ENCODE measurements around the gene GNPDA1. TPM values are rescaled to one million over a fixed set of nuclear protein-coding genes. Genes with fewer than 3 reads are reported as not detected.
A peak's percentile ranks its signal among the peaks of the same experiment; 100 is the strongest.

Gene GNPDA1
- total RNA-seq, 4 donors from 2014 or later: 15.0 to 34.4 (median 24.3) TPM

DNA sequence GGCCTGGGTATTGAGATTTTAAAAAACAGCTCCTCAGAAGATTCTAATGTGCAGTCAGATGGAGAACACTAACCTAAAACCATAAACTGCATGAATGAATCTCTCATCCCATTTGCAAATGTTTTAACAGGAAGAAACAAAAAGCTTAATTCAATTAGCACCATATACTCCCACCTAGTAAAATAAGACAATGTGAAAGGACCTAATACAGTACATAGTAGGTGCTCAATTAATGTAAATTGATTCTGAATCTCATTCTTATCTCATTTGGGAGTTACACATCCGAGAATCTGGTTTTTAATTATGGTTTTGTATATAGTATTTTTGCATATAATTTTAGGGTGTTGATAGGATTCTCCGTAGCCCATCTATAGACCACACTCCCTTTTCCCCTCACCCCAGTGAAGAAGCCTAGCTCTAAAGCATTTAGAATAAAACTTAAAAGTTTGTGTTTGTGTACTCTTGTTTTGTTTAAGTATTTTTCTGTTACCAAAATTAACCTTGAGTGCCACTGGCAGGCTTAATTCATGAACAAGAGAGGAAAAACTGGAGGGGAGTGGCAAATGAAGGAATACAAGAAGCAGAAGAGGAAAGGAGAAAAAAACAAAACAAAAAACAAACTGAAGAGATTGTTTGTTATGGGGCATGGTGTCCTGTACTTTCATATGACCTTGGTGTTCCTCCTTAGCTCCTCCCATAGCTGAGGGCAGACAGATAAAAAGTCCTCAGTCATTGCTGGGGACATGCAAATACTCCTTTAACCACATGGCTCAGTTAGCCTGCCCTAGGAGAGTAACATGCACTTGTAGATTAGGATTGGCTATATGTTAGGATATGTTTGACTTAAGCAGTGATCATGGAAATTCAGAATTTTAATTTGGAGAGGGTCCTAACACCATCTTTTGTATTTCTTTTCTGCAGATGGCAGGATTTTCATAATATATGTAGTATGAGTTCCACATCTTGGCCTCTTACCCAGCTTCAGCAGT is 42.8 kb downstream of the GNPDA1 start:
- Histone ChIP-seq H3K9me3 (no peaks in the 10 kb centered on the region), H3K27me3 (no peaks in the 10 kb centered on the region), H3K36me3 (peaks cover 23% of the 10 kb centered on the region), H3K27ac (peak overlapping the region; percentile 99), H3K4me1 (peaks cover 31% of the 10 kb centered on the region), H3K4me3 (peak overlapping the region; percentile 88)
- TF ChIP-seq POLR2A (IDR thresholded peaks at IDR 0.05) (no peak), POLR2AphosphoS5 (IDR thresholded peaks at IDR 0.05) (no peak), EP300 (IDR thresholded peaks at IDR 0.05) (no peak)
- TF ChIP-seq, protein P1, sequence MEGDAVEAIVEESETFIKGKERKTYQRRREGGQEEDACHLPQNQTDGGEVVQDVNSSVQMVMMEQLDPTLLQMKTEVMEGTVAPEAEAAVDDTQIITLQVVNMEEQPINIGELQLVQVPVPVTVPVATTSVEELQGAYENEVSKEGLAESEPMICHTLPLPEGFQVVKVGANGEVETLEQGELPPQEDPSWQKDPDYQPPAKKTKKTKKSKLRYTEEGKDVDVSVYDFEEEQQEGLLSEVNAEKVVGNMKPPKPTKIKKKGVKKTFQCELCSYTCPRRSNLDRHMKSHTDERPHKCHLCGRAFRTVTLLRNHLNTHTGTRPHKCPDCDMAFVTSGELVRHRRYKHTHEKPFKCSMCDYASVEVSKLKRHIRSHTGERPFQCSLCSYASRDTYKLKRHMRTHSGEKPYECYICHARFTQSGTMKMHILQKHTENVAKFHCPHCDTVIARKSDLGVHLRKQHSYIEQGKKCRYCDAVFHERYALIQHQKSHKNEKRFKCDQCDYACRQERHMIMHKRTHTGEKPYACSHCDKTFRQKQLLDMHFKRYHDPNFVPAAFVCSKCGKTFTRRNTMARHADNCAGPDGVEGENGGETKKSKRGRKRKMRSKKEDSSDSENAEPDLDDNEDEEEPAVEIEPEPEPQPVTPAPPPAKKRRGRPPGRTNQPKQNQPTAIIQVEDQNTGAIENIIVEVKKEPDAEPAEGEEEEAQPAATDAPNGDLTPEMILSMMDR (IDR thresholded peaks at IDR 0.05): no peak
- DNase-seq (ENCODE audit: low spot score in 2 of 2): no peak
- 56% methylated on average over 2 of the region's 2 CpGs for WGBS

DNA sequence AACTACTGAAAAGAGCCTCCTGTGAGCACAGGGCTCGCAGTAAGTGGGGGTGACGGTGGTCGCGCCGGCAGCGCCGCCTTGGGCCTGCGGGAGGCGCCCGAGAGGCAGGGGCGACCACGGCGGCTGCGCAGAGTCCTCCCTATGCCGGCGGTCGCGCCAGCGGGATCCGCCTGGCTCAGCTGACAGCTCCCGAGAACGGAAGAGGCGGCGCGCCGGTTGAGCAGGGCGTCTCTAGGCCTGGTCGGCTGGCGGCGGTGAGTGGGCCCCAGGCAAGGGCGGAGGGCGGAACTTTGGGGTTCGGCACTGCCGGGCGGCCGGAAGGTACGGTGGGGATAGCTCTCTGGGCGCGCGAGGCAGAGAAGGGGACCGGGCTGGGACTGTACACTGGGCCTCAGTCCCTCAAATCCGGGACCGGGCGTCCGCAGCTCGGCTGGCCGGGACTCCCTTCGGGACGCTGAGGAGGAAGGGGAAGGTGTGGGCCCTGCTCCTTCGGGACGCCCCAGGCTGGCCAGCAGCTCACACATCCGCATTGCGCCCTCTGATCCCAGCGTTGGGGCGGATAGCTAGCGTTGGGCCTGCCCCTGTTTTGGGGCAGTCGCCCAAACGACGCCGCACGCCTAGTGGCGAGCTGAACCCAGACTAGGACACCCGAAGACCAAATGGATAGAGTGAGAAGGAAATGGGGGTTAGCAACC is 43.8 kb downstream of the GNPDA1 start, which contains the start of gene RNF14:
Gene RNF14 (plus strand): TSS at position 192 of the 695 bp plus-strand sequence. CDS start 4,484 bp downstream, outside the sequence.
- peak within 1 kb of the TSS; percentile 99 for H3K27ac ChIP-seq
- no peaks in the 10 kb centered on the region for H3K9me3 ChIP-seq
- no peaks in the 10 kb centered on the region for H3K27me3 ChIP-seq
- WGBS: 0% methylated on average over 32 of the region's 63 CpGs
- peak; percentile 95 for DNase-seq (ENCODE audit: low spot score in 2 of 2)
- H3K36me3 ChIP-seq: peaks cover 15% of the 10 kb centered on the region
- peak within 1 kb of the TSS; percentile 88 for H3K4me3 ChIP-seq
- TF ChIP-seq, protein P1 (IDR thresholded peaks at IDR 0.05): peak; percentile 90 to 100
- TF ChIP-seq EP300 (IDR thresholded peaks at IDR 0.05) (no peak), POLR2AphosphoS5 (IDR thresholded peaks at IDR 0.05) (peak; percentile 50 to 91 (median 91)), POLR2A (IDR thresholded peaks at IDR 0.05) (peak in 1 of 2 donors; percentile 93)
- H3K4me1 ChIP-seq: peaks cover 31% of the 10 kb centered on the region

DNA sequence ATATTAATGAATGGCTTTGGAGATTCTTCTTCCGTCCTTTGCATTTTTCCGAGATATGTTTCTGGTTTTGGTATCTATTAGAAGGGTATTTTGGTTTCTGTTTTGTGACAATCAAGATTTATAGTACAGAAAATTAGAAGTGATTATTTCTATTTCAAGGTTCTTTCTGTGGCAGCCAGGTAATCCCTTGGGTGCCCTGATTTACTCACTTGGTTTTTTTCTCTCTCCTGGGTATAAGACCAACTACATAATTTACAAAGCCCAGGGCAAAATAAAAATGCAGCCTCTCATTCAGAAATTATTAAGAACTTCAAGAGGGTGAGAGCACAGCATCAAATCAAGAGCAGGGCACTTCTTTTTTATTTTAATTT is 45.9 kb downstream of the GNPDA1 start:
- no peak for DNase-seq (ENCODE audit: low spot score in 2 of 2)
- Histone ChIP-seq H3K4me1 (peaks cover 31% of the 10 kb centered on the region), H3K4me3 (no peak overlapping the region), H3K27ac (no peak overlapping the region), H3K9me3 (no peaks in the 10 kb centered on the region), H3K27me3 (no peaks in the 10 kb centered on the region), H3K36me3 (no peaks in the 10 kb centered on the region)
- 95% methylated on average over 2 of the region's 2 CpGs for WGBS
- TF ChIP-seq POLR2A (IDR thresholded peaks at IDR 0.05) (no peak), POLR2AphosphoS5 (IDR thresholded peaks at IDR 0.05) (no peak), EP300 (IDR thresholded peaks at IDR 0.05) (no peak)
- TF ChIP-seq, protein P1 (IDR thresholded peaks at IDR 0.05): no peak

DNA sequence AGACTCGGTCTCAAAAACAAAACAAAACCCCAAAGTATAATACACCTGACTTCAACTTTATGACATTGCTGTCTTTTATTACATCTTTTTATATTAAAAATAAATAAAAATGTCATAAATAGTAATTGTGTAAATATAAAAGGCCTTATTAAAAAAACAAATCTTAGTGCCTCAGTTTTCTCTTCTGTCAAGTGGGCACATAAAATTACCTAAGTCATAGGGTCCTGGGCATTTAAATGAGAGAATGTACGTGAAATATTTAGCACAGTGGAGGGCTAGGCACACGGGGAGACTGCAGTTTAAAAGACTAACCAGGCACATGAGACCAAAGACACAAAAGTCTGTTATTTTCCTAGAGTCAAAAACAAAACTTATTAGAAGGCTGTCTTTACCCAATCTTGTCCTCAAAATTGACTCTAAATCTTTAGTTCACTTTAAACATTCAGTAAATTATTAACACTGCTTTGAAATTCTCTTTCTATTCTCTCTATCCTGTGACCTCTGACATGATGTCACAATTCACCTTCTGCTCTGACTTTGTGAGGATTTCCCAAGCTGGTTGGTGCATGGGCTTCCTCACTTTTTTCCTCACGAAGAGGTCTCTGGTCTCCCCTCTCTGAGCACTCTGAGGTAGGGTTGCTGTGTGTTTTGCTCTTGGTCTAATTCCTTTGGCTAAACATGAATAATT is 46.4 kb downstream of the GNPDA1 start:
- H3K9me3 ChIP-seq: no peaks in the 10 kb centered on the region
- 82% methylated on average over 4 of the region's 4 CpGs for WGBS
- no peak overlapping the region for H3K27ac ChIP-seq
- H3K27me3 ChIP-seq: no peaks in the 10 kb centered on the region
- no peaks in the 10 kb centered on the region for H3K36me3 ChIP-seq
- peaks cover 26% of the 10 kb centered on the region for H3K4me1 ChIP-seq
- TF ChIP-seq POLR2A (IDR thresholded peaks at IDR 0.05) (no peak), EP300 (IDR thresholded peaks at IDR 0.05) (no peak), POLR2AphosphoS5 (IDR thresholded peaks at IDR 0.05) (no peak)
- TF ChIP-seq, protein P1 (IDR thresholded peaks at IDR 0.05): no peak
- no peak for DNase-seq (ENCODE audit: low spot score in 2 of 2)
- H3K4me3 ChIP-seq: no peak overlapping the region

Data from suprapubic skin (tissue), 4 donors.